Sigmoid colon (tissue), 7 donors: ENCODE results near the gene SEMA5B. TPM values are rescaled to one million over a fixed set of nuclear protein-coding genes. Genes with fewer than 3 reads are reported as not detected.
A peak's percentile ranks its signal among the peaks of the same experiment; 100 is the strongest.

ENCODE experiments used
- DNase-seq: peaks from one replicate; pipeline ENCODE4 v3.0.0-alpha.2; 2019
- H3K27ac ChIP-seq, 4 donors: fragments of 200-600 bp; sonication (generic); one replicate each; pipeline ENCODE4 v1.5.1; 2016 to 2019; ENCODE audit warnings: mild to moderate bottlenecking in 1 of 4
- H3K27me3 ChIP-seq, 3 donors: fragments of 200-600 bp; sonication (generic); one replicate each; pipeline ENCODE4 v1.5.1; 2019; ENCODE audit warnings: mild to moderate bottlenecking in 1 of 3
- H3K36me3 ChIP-seq, 4 donors: fragments of 200-600 bp; sonication (generic); one replicate each; pipeline ENCODE4 v1.5.1; 2016 to 2019
- H3K4me1 ChIP-seq, 4 donors: fragments of 200-600 bp; sonication (generic); one replicate each; pipeline ENCODE4 v1.5.1; 2017 to 2019
- H3K4me3 ChIP-seq, 4 donors: fragments of 200-600 bp; sonication (generic); one replicate each; pipeline ENCODE4 v1.5.1; 2017 to 2019; ENCODE audit warnings: mild to moderate bottlenecking in 2 of 4, moderate library complexity in 1 of 4
- H3K9me3 ChIP-seq, 4 donors: fragments of 200-600 bp in 3 of 4; sonication (generic) in 3 of 4; one replicate each; pipeline versions ENCODE4 v1.5.1 to v1.6.1; 2013 to 2019
- CTCF ChIP-seq, 4 experiments: fragments of 450-650 bp in 3 of 4; fragments of 200-600 bp in 1 of 4; IDR thresholded peaks; one replicate each; pipeline ENCODE4 v1.5.1; 2016 to 2019; ENCODE audit warnings: antibody characterized with exemption in 4 of 4, mild to moderate bottlenecking in 3 of 4, moderate library complexity in 2 of 4
- EP300 ChIP-seq, 4 donors: sonication (generic); formaldehyde crosslinking; IDR thresholded peaks; one replicate each; pipeline ENCODE4 v1.6.1; 2017; ENCODE audit warnings: antibody characterized with exemption in 4 of 4
- POLR2A ChIP-seq, 2 donors: fragments of 450-650 bp; IDR thresholded peaks; one replicate each; pipeline ENCODE4 v1.6.1; 2016; ENCODE audit warnings: antibody characterized with exemption in 2 of 2, mild to moderate bottlenecking in 2 of 2, moderate library complexity in 2 of 2
- POLR2AphosphoS5 ChIP-seq, 4 donors: sonication (generic); formaldehyde crosslinking; IDR thresholded peaks; one replicate each; pipeline ENCODE4 v1.6.1; 2017; ENCODE audit warnings: antibody characterized with exemption in 4 of 4
- WGBS, 2 donors: extraction: QIAGEN DNeasy Blood & Tissue Kit; methylation state at CpG; one replicate each; pipeline ENCODE4 v1.1.7; 2013; 5-methylcytosine and 5-hydroxymethylcytosine counted together
- intact Hi-C: fragments of 100-400 bp; cut with DNase I; formaldehyde crosslinking; loops from one replicate; pipeline ENCODE4 v1.15.1; 2023
- polyA plus RNA-seq, 3 donors: library from polyadenylated mRNA; stranded (reverse); fragments of 200-250 nt; gene quantifications; one replicate each; pipeline ENCODE4 v1.2.3, GENCODE V29; 2013
- total RNA-seq, 4 donors: library from RNA; depleted of rRNA; stranded (reverse); fragments of >200 nt; gene quantifications; one replicate each; pipeline ENCODE4 v1.1.0, GENCODE V29; 2016
- donor health status: healthy with polysubstance abuse.
- donor health status: Bipolar disorder and iron deficiency.
- donor health status: healthy.

Gene SEMA5B
- total and polyA plus RNA-seq, 7 donors: 0.36 to 0.69 (median 0.55) TPM; not detected in 2

GRCh38 chr3:122924056-122924455, 103.5 kb downstream of the SEMA5B start:
- no peak for DNase-seq
- Histone ChIP-seq H3K36me3 (no peaks in the 10 kb centered on the region), H3K27me3 (peaks cover 14 to 31% (median 23%) of the 10 kb centered on the region in 3 donors), H3K9me3 (no peaks in the 10 kb centered on the region), H3K4me1 (peaks cover 0 to 9% (median 8%) of the 10 kb centered on the region in 4 donors), H3K27ac (no peak overlapping the region), H3K4me3 (no peak overlapping the region)
- 84 to 87% methylated on average over 2 of the region's 2 CpGs for WGBS, 2 donors
- intact Hi-C loops: no loop called here
- no peak for TF ChIP-seq POLR2AphosphoS5 (IDR thresholded peaks at IDR 0.05)
- no peak for TF ChIP-seq EP300 (IDR thresholded peaks at IDR 0.05)
- TF ChIP-seq CTCF (IDR thresholded peaks at IDR 0.05): no peak
- TF ChIP-seq POLR2A (IDR thresholded peaks at IDR 0.05): no peak

- Histone ChIP-seq H3K4me1 (peaks cover 0 to 9% (median 8%) of the 10 kb centered on the region in 4 donors), H3K27ac (no peak overlapping the region), H3K4me3 (no peak overlapping the region), H3K27me3 (peaks cover 14 to 31% (median 23%) of the 10 kb centered on the region in 3 donors), H3K9me3 (no peaks in the 10 kb centered on the region), H3K36me3 (no peaks in the 10 kb centered on the region)
- no peak for TF ChIP-seq POLR2A (IDR thresholded peaks at IDR 0.05)
- no peak for TF ChIP-seq EP300 (IDR thresholded peaks at IDR 0.05)
- no peak for TF ChIP-seq POLR2AphosphoS5 (IDR thresholded peaks at IDR 0.05)
- no peak for TF ChIP-seq CTCF (IDR thresholded peaks at IDR 0.05)
- intact Hi-C loops: no loop called here
- WGBS, 2 donors: 68 to 85% methylated on average over 6 of the region's 6 CpGs
- DNase-seq: peak; percentile 12
These were observed 104.0 kb downstream of the SEMA5B start for GRCh38 chr3:122923611-122924010.

GRCh38 chr3:122921791-122922651, 105.5 kb downstream of the SEMA5B start:
- Histone ChIP-seq H3K4me1 (peaks cover 0 to 9% (median 8%) of the 10 kb centered on the region in 4 donors), H3K9me3 (no peaks in the 10 kb centered on the region), H3K27me3 (peaks cover 14 to 31% (median 23%) of the 10 kb centered on the region in 3 donors), H3K27ac (no peak overlapping the region), H3K4me3 (peak overlapping the region in 2 of 4 donors; percentile 0 to 7), H3K36me3 (no peaks in the 10 kb centered on the region)
- peak; percentile 62 for DNase-seq
- TF ChIP-seq CTCF (IDR thresholded peaks at IDR 0.05): no peak
- no peak for TF ChIP-seq POLR2AphosphoS5 (IDR thresholded peaks at IDR 0.05)
- no peak for TF ChIP-seq EP300 (IDR thresholded peaks at IDR 0.05)
- TF ChIP-seq POLR2A (IDR thresholded peaks at IDR 0.05): no peak
- WGBS, 2 donors: 4 to 10% methylated on average over 68 of the region's 68 CpGs
- intact Hi-C loops: no loop called here

- Histone ChIP-seq H3K27ac (no peak overlapping the region), H3K27me3 (peaks cover 14 to 31% (median 23%) of the 10 kb centered on the region in 3 donors), H3K36me3 (no peaks in the 10 kb centered on the region), H3K9me3 (no peaks in the 10 kb centered on the region), H3K4me1 (peaks cover 0 to 9% (median 8%) of the 10 kb centered on the region in 4 donors), H3K4me3 (no peak overlapping the region)
- intact Hi-C loops: no loop called here
- 76 to 87% methylated on average over 6 of the region's 6 CpGs for WGBS, 2 donors
- no peak for TF ChIP-seq EP300 (IDR thresholded peaks at IDR 0.05)
- TF ChIP-seq POLR2AphosphoS5 (IDR thresholded peaks at IDR 0.05): no peak
- no peak for TF ChIP-seq CTCF (IDR thresholded peaks at IDR 0.05)
- TF ChIP-seq POLR2A (IDR thresholded peaks at IDR 0.05): no peak
- DNase-seq: no peak
These were observed 106.6 kb downstream of the SEMA5B start for GRCh38 chr3:122920986-122921385.
